AG10803 (cell line): Measurements from ENCODE around the gene EMC1.
A peak's percentile ranks its signal among the peaks of the same experiment; 100 is the strongest.

Experiments
- DNase-seq: peaks from one replicate; pipeline ENCODE4 v3.0.0; 2010; ENCODE audit warnings: low read depth
- H3K4me3 ChIP-seq: 2 replicates; pipeline ENCODE4 v1.5.1; 2011; ENCODE audit warnings: mild to moderate bottlenecking, low read length, control low read depth
- CTCF ChIP-seq: conservative IDR thresholded peaks from 2 replicates; pipeline ENCODE4 v1.5.1; 2011; ENCODE audit warnings: mild to moderate bottlenecking, low read length, control low read depth, inconsistent platforms

Gene EMC1

GRCh38 chr1:19208710-19209438, 42.5 kb downstream of the EMC1 start:
- TF ChIP-seq CTCF: no peak
- peak; percentile 49 for DNase-seq
- H3K4me3 ChIP-seq: peak overlapping the region; percentile 72

- TF ChIP-seq CTCF: no peak
- no peak overlapping the region for H3K4me3 ChIP-seq
- DNase-seq: no peak
Observed at GRCh38 chr1:19206947-19207346, 44.4 kb downstream of the EMC1 start.

DNA sequence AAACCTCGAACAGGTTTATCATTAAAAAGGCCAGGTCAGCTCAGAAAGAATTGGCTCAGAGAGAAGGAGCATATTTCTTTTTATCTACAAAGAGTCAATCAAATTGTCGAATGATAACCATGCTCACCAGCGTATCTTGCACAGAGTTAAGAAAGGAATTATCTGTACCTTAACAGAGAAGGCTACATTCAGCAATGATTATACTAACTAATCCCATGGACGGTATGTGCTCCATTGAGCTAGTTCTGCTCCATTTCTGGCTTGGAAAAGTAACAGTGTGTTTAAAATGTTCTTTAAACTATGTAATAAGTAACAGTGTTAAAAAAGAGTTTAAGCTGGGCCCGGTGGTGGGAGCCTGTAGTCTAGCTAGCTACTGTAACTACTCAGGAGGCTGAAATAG, 45.5 kb downstream of the EMC1 start:
- TF ChIP-seq CTCF: no peak
- H3K4me3 ChIP-seq: no peak overlapping the region
- DNase-seq: no peak

DNA sequence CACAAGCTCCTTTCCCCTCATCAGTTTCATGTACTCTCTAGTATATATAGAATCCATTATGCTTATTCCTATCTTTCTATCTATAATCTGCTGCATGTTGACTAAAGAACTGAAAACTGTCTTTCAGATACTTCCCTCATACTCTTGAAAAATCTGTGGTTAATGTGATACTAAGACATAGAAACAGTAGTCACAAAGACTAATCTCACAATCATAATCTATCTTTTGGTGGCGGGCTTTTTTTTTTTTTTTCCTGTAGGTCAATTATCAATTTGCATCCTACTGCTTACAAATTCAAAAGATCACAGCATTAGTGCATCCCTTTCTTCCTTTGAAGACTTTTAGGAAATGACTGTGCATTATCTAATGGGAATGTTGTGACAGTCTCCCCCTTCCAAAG, 45.9 kb downstream of the EMC1 start:
- no peak overlapping the region for H3K4me3 ChIP-seq
- DNase-seq: no peak
- no peak for TF ChIP-seq CTCF

GRCh38 chr1:19204446-19205266, 46.7 kb downstream of the EMC1 start:
- DNase-seq: no peak
- TF ChIP-seq CTCF: no peak
- H3K4me3 ChIP-seq: no peak overlapping the region

DNA sequence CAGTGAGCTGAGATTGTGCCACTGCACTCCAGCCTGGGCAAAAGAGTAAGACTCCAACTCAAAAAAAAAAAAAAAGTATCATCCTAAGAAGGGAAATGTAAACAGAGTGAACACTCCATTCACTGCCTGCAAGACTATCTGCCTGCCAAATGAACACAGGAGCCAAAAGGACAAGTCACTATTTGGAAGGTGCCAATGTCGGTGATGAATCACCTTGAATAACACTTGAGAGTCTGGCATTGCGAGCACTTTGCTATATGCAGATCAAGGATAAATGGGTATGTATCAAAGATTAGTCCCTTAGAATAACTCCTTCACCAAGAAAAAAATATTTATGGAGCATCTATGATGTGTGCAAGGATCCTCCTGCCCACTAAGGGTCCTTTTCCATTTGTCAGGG, 47.9 kb downstream of the EMC1 start:
- DNase-seq: peak; percentile 79
- no peak for TF ChIP-seq CTCF
- H3K4me3 ChIP-seq: no peak overlapping the region

- no peak for DNase-seq
- no peak for TF ChIP-seq CTCF
- H3K4me3 ChIP-seq: no peak overlapping the region
Observed at GRCh38 chr1:19202396-19202795, 48.9 kb downstream of the EMC1 start.
